ENCODE measurements around the gene IRAK3.

GRCh38 chr12:66282244-66282643 lies 93.2 kb downstream of the IRAK3 start:
- no peak for TF ChIP-seq ARNTL (CRISPR knock-in tag; IDR thresholded peaks at IDR 0.05; ENCODE audit: borderline replicate concordance, low read depth)
- no peak for TF ChIP-seq POU6F1 (CRISPR knock-in tag; IDR thresholded peaks at IDR 0.05; ENCODE audit: borderline replicate concordance, low read depth)
